HCT116 (cell line): ENCODE data around the gene DNPH1. TPM values are rescaled to one million over a fixed set of nuclear protein-coding genes. Genes with fewer than 3 reads are reported as not detected.

Experiments used
- ATAC-seq: fragments of 200-7000 bp; cut with Tn5 transposase; 2 replicates; pipeline ENCODE4 v1.9.1; 2020; ENCODE audit warnings: mild to moderate bottlenecking, moderate library complexity
- BruUV-seq: library from RNA; stranded (reverse); fragments of 400-500 nt; replicated peaks from 2 replicates; lab custom pipeline; 2021; lab: Mats Ljungman, UMichigan
- CTCF ChIA-PET: fragments of 300-600 bp; sonication (Branson Sonifier 250); formaldehyde crosslinking; loops from one replicate; lab custom pipeline; 2021; ENCODE audit warnings: antibody characterized with exemption; lab: Charles Lee
- POLR2A ChIA-PET: fragments of 300-600, 350-600 bp; sonication (Branson Sonifier 250); formaldehyde crosslinking; loops from one replicate; lab custom pipeline; 2021; ENCODE audit warnings: antibody characterized with exemption; lab: Charles Lee
- RAD21 ChIA-PET, 2 experiments: fragments of 300-600 bp; sonication (Branson Sonifier 250); formaldehyde crosslinking; loops; one replicate each; lab custom pipeline; 2023; ENCODE audit warnings: low total read pairs in 2 of 2; ENCODE audit not compliant: uncharacterized antibody in 2 of 2, unreplicated experiment in 2 of 2, low non-redundant PET in 1 of 2; lab: Charles Lee
- DNase-seq: peaks from one replicate; pipeline ENCODE4 v3.0.0-alpha.2; 2010; ENCODE audit warnings: low read depth, low spot score
- H2AFZ ChIP-seq: fragments of 200-600 bp; shearing (Covaris generic), sonication (generic); 2 replicates; pipeline ENCODE4 v1.6.1; 2017; ENCODE audit warnings: low read depth, mixed run types, mixed read lengths, antibody characterized with exemption, low read length; ENCODE audit not compliant: poor library complexity, severe bottlenecking
- H3K27ac ChIP-seq: 2 replicates; pipeline ENCODE4 v1.5.1; 2012; ENCODE audit warnings: low read depth, low read length
- H3K27me3 ChIP-seq: fragments of 200-600 bp; sonication (generic); 2 replicates; pipeline ENCODE4 v1.6.1; 2016; ENCODE audit warnings: mixed run types, low read length, mixed read lengths; ENCODE audit not compliant: insufficient read depth
- H3K36me3 ChIP-seq, 2 experiments: fragments of 200-500 bp in 1 of 2; fragments of 200-600 bp in 1 of 2; sonication (Bioruptor generic) in 1 of 2; sonication (generic) in 1 of 2; 2 replicates each; pipeline versions ENCODE4 v1.5.1 to v1.6.1; 2014 to 2016; ENCODE audit warnings: low read length in 2 of 2, inconsistent platforms in 1 of 2, mixed read lengths in 1 of 2, mixed run types in 1 of 2; ENCODE audit not compliant: insufficient read depth in 2 of 2, control insufficient read depth in 1 of 2
- H3K4me1 ChIP-seq, 2 experiments: fragments of 200-600 bp in 1 of 2; sonication (generic) in 1 of 2; 2 replicates each; pipeline versions ENCODE4 v1.5.1 to v1.6.1; 2012 to 2017; ENCODE audit warnings: low read length in 2 of 2, inconsistent platforms in 1 of 2, mild to moderate bottlenecking in 1 of 2, mixed read lengths in 1 of 2, mixed run types in 1 of 2, moderate library complexity in 1 of 2; ENCODE audit not compliant: insufficient read depth in 2 of 2, control insufficient read depth in 1 of 2
- H3K4me2 ChIP-seq: fragments of 200-600 bp; sonication (generic); 2 replicates; pipeline ENCODE4 v1.6.1; 2017; ENCODE audit warnings: mixed run types, low read length, mixed read lengths
- H3K4me3 ChIP-seq, 2 experiments: fragments of 200-600 bp in 1 of 2; sonication (generic) in 1 of 2; replicated peaks in 1 of 2; 2 replicates each; pipeline ENCODE4 v1.5.1; 2011 to 2016; ENCODE audit warnings: low read length in 2 of 2, control low read depth in 1 of 2, low read depth in 1 of 2, mild to moderate bottlenecking in 1 of 2, mixed read lengths in 1 of 2, mixed run types in 1 of 2
- H3K79me2 ChIP-seq: fragments of 200-600 bp; sonication (generic); 2 replicates; pipeline ENCODE4 v1.6.1; 2017; ENCODE audit warnings: mild to moderate bottlenecking, mixed run types, low read length, moderate library complexity, mixed read lengths; ENCODE audit not compliant: insufficient read depth
- H3K9ac ChIP-seq: fragments of 200-600 bp; sonication (generic); 2 replicates; pipeline ENCODE4 v1.6.1; 2016; ENCODE audit warnings: low read length, mixed read lengths
- H3K9me2 ChIP-seq: fragments of 200-600 bp; sonication (generic), shearing (Covaris generic); 2 replicates; pipeline ENCODE4 v1.6.1; 2017; ENCODE audit warnings: mixed run types, mild to moderate bottlenecking, moderate library complexity; ENCODE audit not compliant: insufficient read depth
- H3K9me3 ChIP-seq, 2 experiments: fragments of 200-500 bp in 1 of 2; fragments of 200-600 bp in 1 of 2; sonication (Bioruptor generic) in 1 of 2; sonication (generic) in 1 of 2; 2 replicates each; pipeline ENCODE4 v1.6.1; 2014 to 2017; ENCODE audit warnings: low read length in 2 of 2, mixed read lengths in 2 of 2, inconsistent platforms in 1 of 2, low read depth in 1 of 2, mild to moderate bottlenecking in 1 of 2, mixed run types in 1 of 2, moderate library complexity in 1 of 2; ENCODE audit not compliant: control insufficient read depth in 1 of 2, insufficient read depth in 1 of 2
- H4K20me1 ChIP-seq: fragments of 200-600 bp; sonication (generic), shearing (Covaris generic); 2 replicates; pipeline ENCODE4 v1.6.1; 2017; ENCODE audit warnings: mixed run types, mild to moderate bottlenecking, moderate library complexity; ENCODE audit not compliant: insufficient read depth
- CBX3 ChIP-seq: IDR thresholded peaks from 2 replicates; pipeline ENCODE4 v1.6.1; 2012; ENCODE audit warnings: low read depth
- CEBPB ChIP-seq: IDR thresholded peaks from 2 replicates; pipeline ENCODE4 v1.6.1; 2012; ENCODE audit warnings: low read depth
- EGR1 ChIP-seq: IDR thresholded peaks from 2 replicates; pipeline ENCODE4 v1.6.1; 2012; ENCODE audit warnings: low read depth
- EZH2 ChIP-seq: fragments of 200-600 bp; sonication (generic); IDR thresholded peaks from 2 replicates; pipeline ENCODE4 v1.6.1; 2017; ENCODE audit warnings: antibody characterized with exemption, mixed run types
- EZH2phosphoT487 ChIP-seq: fragments of 200-600 bp; IDR thresholded peaks from 2 replicates; pipeline ENCODE4 v1.6.1; 2018; ENCODE audit warnings: antibody characterized with exemption, borderline replicate concordance
- FOSL1 ChIP-seq: IDR thresholded peaks from 2 replicates; pipeline ENCODE4 v1.6.1; 2012; ENCODE audit warnings: low read depth
- JUND ChIP-seq: IDR thresholded peaks from 2 replicates; pipeline ENCODE4 v1.6.1; 2012
- POLR2AphosphoS5 ChIP-seq: IDR thresholded peaks from 2 replicates; pipeline ENCODE4 v1.6.1; 2011; ENCODE audit warnings: mild to moderate bottlenecking, low read depth, low read length, moderate library complexity
- RAD21 ChIP-seq: IDR thresholded peaks from 2 replicates; pipeline ENCODE4 v1.6.1; 2012; ENCODE audit warnings: low read depth, mild to moderate bottlenecking
- SIN3A ChIP-seq: IDR thresholded peaks from 2 replicates; pipeline ENCODE4 v1.6.1; 2012; ENCODE audit warnings: low read depth
- SP1 ChIP-seq: IDR thresholded peaks from 2 replicates; pipeline ENCODE4 v1.6.1; 2012; ENCODE audit warnings: low read depth
- SRF ChIP-seq: IDR thresholded peaks from 2 replicates; pipeline ENCODE4 v1.6.1; 2012; ENCODE audit warnings: low read depth
- TCF7L2 ChIP-seq: IDR thresholded peaks from 2 replicates; pipeline ENCODE4 v1.7.0; 2011; ENCODE audit warnings: borderline replicate concordance, inconsistent platforms; ENCODE audit not compliant: insufficient read depth, insufficient read length; ENCODE audit errors: extremely low read depth
- YY1 ChIP-seq: IDR thresholded peaks from 2 replicates; pipeline ENCODE4 v1.6.1; 2011; ENCODE audit warnings: low read length, low read depth, moderate library complexity, mild to moderate bottlenecking; ENCODE audit not compliant: insufficient replicate concordance; ENCODE audit errors: extremely low read depth
- ZFX ChIP-seq: fragments of 450-650 bp; IDR thresholded peaks from 2 replicates; pipeline ENCODE4 v1.6.1; 2017
- ZNF274 ChIP-seq: fragments of 200-500 bp; sonication (Bioruptor generic); IDR thresholded peaks from 2 replicates; pipeline ENCODE4 v1.6.1; 2014; ENCODE audit warnings: mild to moderate bottlenecking, low read depth, low read length, inconsistent platforms
- intact Hi-C: fragments of 100-400 bp; cut with micrococcal nuclease; formaldehyde crosslinking; loops from 2 replicates; pipeline ENCODE4 v1.10.0; 2022
- total RNA-seq: library from RNA; stranded (reverse); gene quantifications from one replicate; pipeline ENCODE4 v1.2.1, GENCODE V29; 2021; ENCODE audit not compliant: unreplicated experiment
- TF ChIP-seq, protein P1 (sequence below): IDR thresholded peaks from 2 replicates; pipeline ENCODE4 v1.6.1; 2012
- TF ChIP-seq, protein P2 (sequence below): IDR thresholded peaks from 2 replicates; pipeline ENCODE4 v1.6.1; 2011; ENCODE audit warnings: mild to moderate bottlenecking, low read length, moderate library complexity; ENCODE audit not compliant: insufficient replicate concordance; ENCODE audit errors: extremely low read depth
- TF ChIP-seq, protein P3 (sequence below): IDR thresholded peaks from 2 replicates; pipeline ENCODE4 v1.6.1; 2012; ENCODE audit warnings: low read depth
- TF ChIP-seq, protein P4 (sequence below): IDR thresholded peaks from 2 replicates; pipeline ENCODE4 v1.6.1; 2012

Gene DNPH1
- total RNA-seq, 1 experiment from 2014 or later = 117 TPM

DNA sequence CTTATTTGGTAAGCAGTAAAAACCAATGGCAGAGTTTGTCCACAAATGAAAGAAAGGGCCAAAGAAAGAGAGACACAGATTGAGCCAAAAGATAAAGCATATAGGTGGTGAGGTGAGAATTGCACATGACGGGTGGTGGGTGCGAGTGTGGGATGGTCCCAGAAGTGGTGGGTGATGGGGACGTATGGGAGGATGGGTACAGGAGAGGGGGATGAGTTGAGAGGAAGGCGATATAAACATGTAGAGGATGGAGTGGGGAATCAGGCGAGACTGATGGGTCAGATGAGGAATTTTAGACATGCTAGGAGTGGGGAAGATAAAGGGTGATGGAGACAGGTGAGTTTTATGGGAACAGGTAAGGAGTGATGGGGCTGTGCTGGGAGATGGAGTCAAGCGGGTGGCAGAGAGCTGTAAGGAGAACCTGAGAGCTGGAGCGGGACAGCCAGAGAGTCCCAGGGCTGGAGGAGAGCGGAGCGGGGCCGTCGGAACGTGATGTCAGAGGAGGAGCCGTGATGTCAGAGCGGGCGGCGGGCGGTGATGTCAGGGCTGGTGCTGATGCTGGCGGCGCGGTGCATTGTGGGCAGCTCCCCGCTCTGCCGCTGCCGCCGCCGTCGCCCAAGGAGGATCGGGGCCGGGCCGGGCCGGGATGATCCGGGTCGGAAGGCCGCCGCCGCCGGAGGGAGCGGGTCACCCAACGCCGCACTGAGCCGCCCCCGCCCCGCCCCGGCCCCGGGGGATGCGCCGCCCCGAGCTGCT, 13.8 kb upstream of the DNPH1 start, which contains the start of gene TTBK1:
TSS of gene TTBK1 (plus strand) at position 574 of the 756 bp plus-strand sequence. CDS start 3,180 bp downstream, outside the sequence.
- RAD21 ChIA-PET = no interaction called here
- intact Hi-C loops = no loop called here
- TF ChIP-seq SIN3A = no peak
- TF ChIP-seq SP1 = no peak
- TF ChIP-seq, protein P1, sequence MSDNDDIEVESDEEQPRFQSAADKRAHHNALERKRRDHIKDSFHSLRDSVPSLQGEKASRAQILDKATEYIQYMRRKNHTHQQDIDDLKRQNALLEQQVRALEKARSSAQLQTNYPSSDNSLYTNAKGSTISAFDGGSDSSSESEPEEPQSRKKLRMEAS = no peak
- TF ChIP-seq SRF = no peak
- no peak for TF ChIP-seq FOSL1
- TF ChIP-seq, protein P2, sequence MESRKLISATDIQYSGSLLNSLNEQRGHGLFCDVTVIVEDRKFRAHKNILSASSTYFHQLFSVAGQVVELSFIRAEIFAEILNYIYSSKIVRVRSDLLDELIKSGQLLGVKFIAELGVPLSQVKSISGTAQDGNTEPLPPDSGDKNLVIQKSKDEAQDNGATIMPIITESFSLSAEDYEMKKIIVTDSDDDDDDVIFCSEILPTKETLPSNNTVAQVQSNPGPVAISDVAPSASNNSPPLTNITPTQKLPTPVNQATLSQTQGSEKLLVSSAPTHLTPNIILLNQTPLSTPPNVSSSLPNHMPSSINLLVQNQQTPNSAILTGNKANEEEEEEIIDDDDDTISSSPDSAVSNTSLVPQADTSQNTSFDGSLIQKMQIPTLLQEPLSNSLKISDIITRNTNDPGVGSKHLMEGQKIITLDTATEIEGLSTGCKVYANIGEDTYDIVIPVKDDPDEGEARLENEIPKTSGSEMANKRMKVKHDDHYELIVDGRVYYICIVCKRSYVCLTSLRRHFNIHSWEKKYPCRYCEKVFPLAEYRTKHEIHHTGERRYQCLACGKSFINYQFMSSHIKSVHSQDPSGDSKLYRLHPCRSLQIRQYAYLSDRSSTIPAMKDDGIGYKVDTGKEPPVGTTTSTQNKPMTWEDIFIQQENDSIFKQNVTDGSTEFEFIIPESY = no peak
- TF ChIP-seq CEBPB = no peak
- TF ChIP-seq RAD21 = no peak
- TF ChIP-seq TCF7L2 = no peak
- TF ChIP-seq YY1 = no peak
- no peak for TF ChIP-seq CBX3
- TF ChIP-seq ZNF274 = no peak
- TF ChIP-seq, protein P3, sequence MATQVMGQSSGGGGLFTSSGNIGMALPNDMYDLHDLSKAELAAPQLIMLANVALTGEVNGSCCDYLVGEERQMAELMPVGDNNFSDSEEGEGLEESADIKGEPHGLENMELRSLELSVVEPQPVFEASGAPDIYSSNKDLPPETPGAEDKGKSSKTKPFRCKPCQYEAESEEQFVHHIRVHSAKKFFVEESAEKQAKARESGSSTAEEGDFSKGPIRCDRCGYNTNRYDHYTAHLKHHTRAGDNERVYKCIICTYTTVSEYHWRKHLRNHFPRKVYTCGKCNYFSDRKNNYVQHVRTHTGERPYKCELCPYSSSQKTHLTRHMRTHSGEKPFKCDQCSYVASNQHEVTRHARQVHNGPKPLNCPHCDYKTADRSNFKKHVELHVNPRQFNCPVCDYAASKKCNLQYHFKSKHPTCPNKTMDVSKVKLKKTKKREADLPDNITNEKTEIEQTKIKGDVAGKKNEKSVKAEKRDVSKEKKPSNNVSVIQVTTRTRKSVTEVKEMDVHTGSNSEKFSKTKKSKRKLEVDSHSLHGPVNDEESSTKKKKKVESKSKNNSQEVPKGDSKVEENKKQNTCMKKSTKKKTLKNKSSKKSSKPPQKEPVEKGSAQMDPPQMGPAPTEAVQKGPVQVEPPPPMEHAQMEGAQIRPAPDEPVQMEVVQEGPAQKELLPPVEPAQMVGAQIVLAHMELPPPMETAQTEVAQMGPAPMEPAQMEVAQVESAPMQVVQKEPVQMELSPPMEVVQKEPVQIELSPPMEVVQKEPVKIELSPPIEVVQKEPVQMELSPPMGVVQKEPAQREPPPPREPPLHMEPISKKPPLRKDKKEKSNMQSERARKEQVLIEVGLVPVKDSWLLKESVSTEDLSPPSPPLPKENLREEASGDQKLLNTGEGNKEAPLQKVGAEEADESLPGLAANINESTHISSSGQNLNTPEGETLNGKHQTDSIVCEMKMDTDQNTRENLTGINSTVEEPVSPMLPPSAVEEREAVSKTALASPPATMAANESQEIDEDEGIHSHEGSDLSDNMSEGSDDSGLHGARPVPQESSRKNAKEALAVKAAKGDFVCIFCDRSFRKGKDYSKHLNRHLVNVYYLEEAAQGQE = no peak
- TF ChIP-seq JUND = no peak
- TF ChIP-seq, protein P4, sequence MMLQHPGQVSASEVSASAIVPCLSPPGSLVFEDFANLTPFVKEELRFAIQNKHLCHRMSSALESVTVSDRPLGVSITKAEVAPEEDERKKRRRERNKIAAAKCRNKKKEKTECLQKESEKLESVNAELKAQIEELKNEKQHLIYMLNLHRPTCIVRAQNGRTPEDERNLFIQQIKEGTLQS = no peak
- TF ChIP-seq EGR1 = no peak
- TF ChIP-seq EZH2 = no peak
- TF ChIP-seq EZH2phosphoT487 = no peak
- TF ChIP-seq POLR2AphosphoS5 = no peak
- no peak for TF ChIP-seq ZFX
- Histone ChIP-seq H2AFZ (no peak within 1 kb of the TSS), H3K79me2 (no peaks in the 10 kb centered on the region), H3K4me1 (peaks cover 3 to 11% of the 10 kb centered on the region in 2 experiments; a peak in 2 of 4 replicates), H3K9me3 (no peaks in the 10 kb centered on the region), H3K9ac (no peak within 1 kb of the TSS), H3K9me2 (no peaks in the 10 kb centered on the region), H3K36me3 (no peaks in the 10 kb centered on the region), H3K27ac (no peak within 1 kb of the TSS), H3K4me3 (no peak within 1 kb of the TSS), H4K20me1 (no peaks in the 10 kb centered on the region), H3K4me2 (no peak within 1 kb of the TSS), H3K27me3 (no peaks in the 10 kb centered on the region)
- POLR2A ChIA-PET = no interaction called here
- DNase-seq (no peak), ATAC-seq (no peak)
- BruUV-seq = no TSS peak
- CTCF ChIA-PET = no interaction called here
